Effector CD8-positive, alpha-beta T cell (primary cell): ENCODE measurements around the gene TK1.

Experiments used
- DNase-seq: peaks from one replicate; lab custom pipeline; 2025; lab: John Stamatoyannopoulos, UW

TK1 gene

DNA sequence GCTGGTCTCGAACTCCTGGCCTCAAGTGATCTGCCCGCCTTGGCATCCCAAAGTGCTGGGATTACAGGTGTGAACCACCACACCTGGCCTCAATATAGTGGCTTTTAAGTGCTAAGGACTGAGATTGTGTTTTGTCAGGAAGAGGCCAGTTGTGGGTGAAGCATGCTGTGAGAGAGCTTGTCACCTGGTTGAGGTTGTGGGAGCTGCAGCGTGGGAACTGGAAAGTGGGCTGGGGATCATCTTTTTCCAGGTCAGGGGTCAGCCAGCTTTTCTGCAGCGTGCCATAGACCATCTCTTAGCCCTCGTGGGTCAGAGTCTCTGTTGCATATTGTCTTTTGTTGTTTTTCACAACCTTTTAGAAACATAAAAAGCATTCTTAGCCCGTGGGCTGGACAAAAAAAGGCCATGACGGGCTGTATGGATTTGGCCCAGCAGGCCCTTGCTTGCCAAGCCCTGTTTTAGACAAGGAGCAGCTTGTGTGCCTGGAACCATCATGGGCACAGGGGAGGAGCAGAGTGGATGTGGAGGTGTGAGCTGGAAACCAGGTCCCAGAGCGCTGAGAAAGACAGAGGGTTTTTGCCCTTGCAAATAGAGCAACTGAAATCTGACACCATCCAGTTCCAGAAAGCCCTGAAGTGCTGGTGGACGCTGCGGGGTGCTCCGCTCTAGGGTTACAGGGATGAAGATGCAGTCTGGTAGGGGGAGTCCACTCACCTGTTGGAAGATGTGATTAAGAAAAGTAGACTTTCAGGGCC is 32.7 kb upstream of the TK1 start:
- DNase-seq: no peak

DNA sequence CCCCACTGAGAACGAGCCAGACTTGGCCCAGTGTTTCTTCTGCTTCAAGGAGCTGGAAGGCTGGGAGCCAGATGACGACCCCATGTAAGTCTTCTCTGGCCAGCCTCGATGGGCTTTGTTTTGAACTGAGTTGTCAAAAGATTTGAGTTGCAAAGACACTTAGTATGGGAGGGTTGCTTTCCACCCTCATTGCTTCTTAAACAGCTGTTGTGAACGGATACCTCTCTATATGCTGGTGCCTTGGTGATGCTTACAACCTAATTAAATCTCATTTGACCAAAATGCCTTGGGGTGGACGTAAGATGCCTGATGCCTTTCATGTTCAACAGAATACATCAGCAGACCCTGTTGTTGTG is 27.8 kb upstream of the TK1 start:
- no peak for DNase-seq

DNA sequence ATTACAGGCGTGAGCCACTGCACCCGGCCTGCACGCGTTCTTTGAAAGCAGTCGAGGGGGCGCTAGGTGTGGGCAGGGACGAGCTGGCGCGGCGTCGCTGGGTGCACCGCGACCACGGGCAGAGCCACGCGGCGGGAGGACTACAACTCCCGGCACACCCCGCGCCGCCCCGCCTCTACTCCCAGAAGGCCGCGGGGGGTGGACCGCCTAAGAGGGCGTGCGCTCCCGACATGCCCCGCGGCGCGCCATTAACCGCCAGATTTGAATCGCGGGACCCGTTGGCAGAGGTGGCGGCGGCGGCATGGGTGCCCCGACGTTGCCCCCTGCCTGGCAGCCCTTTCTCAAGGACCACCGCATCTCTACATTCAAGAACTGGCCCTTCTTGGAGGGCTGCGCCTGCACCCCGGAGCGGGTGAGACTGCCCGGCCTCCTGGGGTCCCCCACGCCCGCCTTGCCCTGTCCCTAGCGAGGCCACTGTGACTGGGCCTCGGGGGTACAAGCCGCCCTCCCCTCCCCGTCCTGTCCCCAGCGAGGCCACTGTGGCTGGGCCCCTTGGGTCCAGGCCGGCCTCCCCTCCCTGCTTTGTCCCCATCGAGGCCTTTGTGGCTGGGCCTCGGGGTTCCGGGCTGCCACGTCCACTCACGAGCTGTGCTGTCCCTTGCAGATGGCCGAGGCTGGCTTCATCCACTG is 27.3 kb upstream of the TK1 start, which contains the start of gene BIRC5:
Gene BIRC5 (plus strand): TSS at position 238 of the 690 bp plus-strand sequence. CDS start 64 bp downstream, at position 302.
- peak; percentile 84 for DNase-seq

DNA sequence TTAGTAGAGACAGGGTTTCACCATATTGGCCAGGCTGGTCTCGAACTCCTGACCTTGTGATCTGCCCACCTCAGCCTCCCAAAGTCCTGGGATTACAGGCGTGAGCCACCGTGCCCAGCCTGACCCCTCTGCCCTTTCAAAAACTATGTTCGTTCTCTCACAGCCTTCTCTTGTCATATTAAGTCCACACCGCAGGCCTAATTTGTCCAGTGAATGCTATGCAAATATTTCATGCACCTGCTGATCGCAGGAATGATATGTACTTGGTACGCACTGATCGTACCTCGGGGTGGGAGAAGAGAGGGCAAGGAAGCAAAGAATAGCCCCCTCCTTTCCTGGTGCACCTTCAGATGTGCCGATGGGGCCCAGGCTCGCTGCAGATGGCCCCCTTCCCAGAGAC is 24.2 kb upstream of the TK1 start:
- no peak for DNase-seq

- no peak for DNase-seq
Observed at GRCh38 chr17:78210111-78210510, 23.3 kb upstream of the TK1 start.

DNA sequence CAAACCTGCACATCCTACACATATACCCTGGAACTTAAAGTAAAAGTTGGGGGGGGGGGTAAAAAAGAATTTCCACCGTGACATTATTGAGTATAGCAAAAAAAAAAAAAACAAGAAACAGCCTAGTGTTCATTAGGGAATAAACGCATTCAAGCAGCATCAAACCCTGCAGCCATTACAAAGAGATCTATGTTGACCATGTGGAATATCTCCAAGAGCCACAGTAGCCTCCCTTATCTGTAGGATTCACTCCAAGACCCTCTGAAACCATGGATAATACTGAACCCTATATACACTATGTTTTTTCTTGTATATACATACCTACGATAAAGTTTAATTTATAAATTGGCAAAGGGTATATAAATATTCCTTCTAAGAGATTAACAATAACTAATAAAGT is 21.6 kb upstream of the TK1 start:
- no peak for DNase-seq

- no peak for DNase-seq
Observed at GRCh38 chr17:78206298-78206697, 19.4 kb upstream of the TK1 start.

DNA sequence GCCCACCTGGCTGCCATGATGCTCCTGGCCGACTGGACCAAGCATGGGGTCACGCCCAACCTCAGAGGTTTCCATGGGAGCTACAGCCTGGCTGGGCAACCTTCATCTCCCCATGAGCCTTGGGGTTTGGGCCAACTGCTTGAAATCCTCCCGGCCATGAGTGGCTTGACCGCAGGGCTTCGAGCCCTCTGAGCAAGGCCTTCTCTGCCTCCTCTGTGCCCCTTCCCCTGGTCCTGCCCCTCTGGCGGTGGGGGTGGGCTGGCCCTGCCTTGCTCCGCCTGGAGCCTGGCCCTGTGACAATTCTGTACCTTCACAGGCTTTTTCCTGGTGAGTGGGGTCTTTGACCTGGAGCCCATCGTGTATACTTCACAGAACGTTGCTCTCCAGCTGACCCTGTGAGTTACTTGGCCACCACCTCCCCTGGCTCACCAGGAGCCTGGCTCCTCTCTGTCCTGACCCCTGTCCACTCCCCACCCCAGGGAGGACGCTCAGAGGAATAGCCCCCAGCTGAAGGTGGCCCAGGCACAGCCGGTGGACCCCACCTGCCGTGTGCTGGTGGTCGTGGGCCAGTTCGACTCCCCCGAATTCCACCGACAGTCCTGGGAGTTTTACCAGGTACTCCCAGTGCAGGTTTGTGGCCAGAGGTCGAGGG is 18.4 kb upstream of the TK1 start:
- no peak for DNase-seq

DNA sequence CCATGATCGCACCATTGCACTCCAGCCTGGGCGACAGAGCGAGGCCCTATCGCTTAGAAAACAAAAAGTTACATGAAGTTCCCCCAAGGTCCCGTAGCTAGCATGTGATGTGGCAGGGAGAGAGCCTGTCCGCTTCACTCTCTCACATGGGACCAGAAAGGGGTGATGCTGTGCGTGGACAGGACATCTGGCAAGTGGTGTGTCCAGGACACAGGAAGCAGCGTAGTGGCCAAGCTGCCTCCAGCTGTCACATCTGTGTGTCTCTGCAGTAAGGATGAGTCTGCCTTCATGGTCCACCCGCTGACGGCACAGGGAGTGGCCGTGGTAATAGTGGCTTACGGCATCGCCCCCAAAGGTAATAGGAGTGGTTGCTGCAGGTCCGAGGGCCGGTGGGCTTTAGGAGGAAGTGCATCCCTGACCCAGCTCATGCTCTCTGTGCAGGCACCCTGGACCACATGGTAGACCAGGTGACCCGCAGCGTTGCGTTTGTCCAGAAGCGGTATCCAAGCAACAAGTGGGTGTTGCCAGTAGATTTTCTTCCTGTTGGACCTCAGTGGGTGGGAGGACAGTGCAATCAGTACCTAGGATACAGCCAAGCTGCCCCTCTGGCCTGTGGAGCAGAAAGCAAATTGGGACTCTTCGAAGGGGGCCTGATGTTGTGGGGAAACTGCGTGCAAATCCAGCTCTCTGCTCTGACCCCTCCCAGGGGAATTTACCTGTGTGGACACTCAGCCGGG is 17.7 kb upstream of the TK1 start:
- DNase-seq: no peak

DNA sequence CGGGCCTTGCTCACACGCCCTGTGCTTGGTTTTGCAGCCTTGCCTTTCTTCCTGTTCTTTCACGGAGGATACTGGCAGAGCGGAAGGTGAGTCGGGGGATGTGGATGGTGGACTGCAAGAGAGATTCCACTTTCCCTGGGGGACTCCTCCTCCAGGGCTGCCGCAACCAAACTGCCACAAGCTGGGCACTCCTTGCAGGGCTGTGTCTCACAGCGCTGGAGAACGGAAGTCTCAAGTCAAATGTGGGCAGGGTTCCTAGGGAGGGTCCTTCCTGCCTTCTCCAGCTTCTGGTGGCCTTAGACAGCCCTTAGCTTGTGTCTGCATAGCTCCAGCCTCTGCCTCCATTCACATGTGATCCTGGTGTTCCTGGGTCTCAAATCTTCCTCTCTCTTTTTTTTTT is 15.8 kb upstream of the TK1 start:
- DNase-seq: no peak

DNA sequence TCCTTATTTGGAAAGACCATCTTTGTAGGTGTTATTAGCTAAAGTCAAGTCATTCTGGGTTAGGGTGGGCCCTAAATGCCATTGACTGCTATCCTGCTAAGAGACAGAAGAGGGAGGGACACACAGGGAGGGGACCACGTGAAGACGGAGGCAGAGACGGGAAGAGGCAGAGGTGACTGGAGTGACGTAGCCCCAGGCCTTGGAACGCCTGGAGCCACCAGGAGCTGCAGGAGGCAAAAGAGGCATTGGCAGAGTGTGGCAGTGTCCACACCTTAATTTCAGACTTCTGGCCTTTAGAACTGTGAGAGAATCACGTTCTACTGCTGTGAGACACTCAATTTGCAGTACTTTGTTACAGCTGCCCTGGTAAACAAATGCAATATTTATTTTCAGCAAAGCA is 13.6 kb upstream of the TK1 start:
- no peak for DNase-seq

DNA sequence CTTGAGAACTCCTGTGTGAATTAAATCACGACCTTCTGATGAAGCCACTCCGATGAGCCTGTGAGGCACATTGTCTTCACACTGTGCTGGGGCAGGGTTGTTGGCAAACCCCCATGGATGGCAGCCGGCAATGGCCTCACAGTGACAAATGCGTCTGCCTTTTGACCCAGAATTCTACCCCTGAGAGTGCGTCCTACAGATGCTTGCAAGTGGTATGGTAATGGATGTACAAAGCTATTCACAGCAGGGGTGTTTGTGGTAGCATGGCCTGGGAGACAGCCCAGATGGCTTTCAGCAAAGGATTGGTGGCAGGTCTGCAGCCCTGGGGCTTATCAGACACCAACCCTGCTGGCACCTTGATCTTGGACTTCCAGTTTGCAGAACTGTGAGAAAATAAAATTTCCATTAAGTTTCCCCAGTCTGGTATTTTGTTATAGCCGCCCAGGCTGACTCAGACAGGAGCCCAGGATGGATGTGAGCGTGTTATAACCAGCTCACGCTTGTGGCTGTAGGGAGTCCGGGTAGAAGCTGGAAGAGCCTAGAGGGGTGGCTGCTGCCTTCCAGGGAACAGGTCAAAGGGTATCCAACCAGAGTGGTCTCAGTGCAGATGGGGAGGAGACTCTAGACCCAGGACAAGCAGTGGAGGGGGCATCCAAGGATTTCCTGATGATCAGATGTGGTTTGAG is 10.4 kb upstream of the TK1 start:
- no peak for DNase-seq

- no peak for DNase-seq
Observed at GRCh38 chr17:78196716-78197115, 9.9 kb upstream of the TK1 start.

DNA sequence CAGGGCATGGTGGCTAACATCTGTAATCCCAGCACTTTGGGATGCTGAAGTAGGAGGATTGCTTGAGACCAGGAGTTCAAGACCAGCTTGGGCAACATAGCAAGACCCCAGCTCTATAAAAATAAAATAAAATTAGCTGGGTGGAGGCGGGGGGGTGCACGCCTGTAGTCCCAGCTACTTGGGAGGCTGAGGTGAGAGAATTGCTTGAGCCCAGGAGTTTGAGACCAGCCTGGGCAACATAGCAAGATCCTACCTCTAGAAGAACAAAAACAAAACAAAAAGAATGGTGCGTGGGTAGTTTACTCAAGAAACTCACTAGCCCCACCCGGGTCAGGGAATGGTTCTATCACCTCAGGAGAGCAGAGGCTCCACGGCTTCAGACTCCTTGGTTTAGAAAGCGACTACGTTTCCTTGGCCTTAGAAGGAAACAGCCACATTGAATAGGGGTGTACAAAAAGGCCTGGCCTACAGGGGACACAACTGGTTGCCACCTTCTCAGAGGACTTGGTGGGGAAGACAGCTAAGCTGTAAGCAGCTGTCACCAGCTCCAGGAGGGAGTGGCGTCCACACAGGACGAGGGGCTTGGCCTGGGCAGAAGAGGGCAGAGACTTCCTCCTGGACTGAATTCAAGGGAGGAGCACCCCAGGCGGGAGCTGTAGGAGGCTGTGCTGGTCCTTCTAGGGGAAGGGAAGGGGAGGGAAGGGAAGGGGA is 716 bp downstream of the TK1 start:
- no peak for DNase-seq

DNA sequence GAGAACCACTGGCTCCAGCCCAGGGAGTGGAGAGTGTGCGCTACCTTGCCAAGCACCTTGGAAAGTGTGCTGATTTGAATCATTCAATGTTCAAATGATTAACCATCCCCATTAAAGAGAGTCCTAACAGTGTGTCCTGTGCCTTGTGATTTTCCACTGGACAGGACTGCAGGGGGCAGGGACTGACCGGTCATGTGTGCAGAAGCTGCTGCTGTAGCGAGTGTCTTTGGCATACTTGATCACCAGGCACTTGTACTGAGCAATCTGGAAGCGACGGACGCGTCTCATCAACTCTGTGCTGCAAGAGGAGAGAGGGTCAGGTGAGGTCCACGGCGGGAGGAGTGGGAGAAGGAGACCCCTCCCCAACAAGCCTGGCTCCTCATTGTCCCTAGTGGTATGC is 2.0 kb downstream of the TK1 start:
- no peak for DNase-seq

GRCh38 chr17:78184351-78184750 is 2.5 kb downstream of the TK1 start:
- no peak for DNase-seq

DNA sequence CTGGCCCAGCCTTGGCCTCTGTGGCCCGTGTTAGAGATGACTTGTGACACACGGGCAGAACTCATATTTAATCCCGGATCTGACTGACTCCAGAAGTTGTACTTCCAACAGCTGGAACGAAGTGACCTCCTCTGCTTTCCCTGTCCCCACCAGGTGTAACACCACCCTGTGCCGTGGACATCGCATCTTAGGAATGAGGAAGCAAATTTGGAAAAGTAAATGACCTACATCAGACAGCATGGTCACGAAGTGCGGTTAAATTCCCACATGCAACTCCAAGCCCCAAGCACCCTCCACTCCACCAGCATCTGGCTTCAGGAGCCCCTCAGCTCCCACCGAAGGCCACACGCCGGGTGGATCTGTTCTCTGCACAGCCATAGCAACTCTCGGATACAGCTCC is 2.9 kb downstream of the TK1 start:
- DNase-seq: no peak

GRCh38 chr17:78182504-78182903 is 4.3 kb downstream of the TK1 start:
- no peak for DNase-seq

DNA sequence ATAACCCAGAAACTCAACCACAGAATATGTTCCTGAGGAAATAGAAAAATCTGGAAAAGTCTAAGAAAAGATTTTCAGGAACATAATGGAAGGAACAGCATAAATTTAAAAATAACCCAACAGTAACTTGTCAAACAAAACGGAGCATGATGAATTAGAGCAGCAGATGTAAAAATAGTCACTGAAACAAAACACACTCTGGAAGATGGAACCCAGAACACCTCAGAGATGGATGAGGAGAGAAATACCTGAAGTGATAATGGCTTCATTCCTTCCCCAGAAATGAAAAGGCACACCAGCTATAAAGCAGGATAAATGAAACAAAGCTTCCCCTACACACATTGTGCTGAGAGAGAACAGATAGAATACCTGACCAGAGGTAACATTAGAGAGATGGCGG is 6.3 kb downstream of the TK1 start:
- no peak for DNase-seq

DNA sequence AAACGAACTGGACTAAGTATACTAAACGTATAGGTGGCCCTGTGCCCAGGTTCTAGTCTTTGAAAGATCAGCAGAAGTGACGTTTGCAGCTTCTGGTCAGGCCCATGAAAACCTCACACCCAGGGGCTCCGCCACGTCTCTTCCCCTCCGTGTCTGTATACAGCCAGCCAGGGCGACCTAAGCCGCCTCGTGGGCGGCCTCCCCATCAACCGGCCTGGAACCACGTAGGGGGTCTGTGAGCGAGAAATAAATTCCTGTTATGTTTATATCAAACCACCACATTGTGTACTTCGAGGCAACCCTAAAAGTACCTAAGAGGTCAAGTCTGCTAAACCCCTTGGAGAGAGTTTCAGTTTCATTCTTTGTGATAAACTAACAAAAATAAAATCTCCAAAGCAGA is 6.8 kb downstream of the TK1 start:
- DNase-seq: no peak

DNA sequence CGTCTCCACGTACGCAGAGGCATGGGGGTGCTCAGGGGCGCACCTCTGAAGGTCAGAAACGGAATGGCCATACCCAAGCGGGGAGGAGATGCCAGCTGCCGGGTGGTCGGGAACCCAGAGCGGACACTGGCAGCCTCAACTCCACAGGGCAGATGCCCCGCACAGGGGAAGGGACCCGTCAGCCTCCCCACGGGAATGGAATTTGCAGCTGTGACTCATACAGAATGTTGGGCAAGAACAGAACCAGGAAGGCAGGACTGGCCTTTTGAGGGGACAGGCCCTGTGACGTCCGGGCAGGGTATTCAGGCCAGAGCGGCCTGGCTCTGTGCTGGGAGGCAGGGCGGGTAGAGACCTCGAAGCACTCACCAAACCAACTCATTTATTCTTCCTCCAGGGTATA is 7.5 kb downstream of the TK1 start:
- no peak for DNase-seq
